ENCODE data around the gene DAG1. TPM values are rescaled to one million over a fixed set of nuclear protein-coding genes. Genes with fewer than 3 reads are reported as not detected.
A peak's percentile ranks its signal among the peaks of the same experiment; 100 is the strongest.

The DAG1 gene
- total RNA-seq, 1 donor from 2014 or later = 88.2 TPM

GRCh38 chr3:49552087-49552486 lies 82.0 kb downstream of the DAG1 start:
- H3K4me1 ChIP-seq = peaks cover 16% of the 10 kb centered on the region
- no peaks in the 10 kb centered on the region for H3K27me3 ChIP-seq
- DNase-seq (no peak), ATAC-seq (no peak)
- H3K27ac ChIP-seq = no peak overlapping the region
- H3K36me3 ChIP-seq = no peaks in the 10 kb centered on the region
- no peaks in the 10 kb centered on the region for H3K9me3 ChIP-seq
- TF ChIP-seq, protein P1, sequence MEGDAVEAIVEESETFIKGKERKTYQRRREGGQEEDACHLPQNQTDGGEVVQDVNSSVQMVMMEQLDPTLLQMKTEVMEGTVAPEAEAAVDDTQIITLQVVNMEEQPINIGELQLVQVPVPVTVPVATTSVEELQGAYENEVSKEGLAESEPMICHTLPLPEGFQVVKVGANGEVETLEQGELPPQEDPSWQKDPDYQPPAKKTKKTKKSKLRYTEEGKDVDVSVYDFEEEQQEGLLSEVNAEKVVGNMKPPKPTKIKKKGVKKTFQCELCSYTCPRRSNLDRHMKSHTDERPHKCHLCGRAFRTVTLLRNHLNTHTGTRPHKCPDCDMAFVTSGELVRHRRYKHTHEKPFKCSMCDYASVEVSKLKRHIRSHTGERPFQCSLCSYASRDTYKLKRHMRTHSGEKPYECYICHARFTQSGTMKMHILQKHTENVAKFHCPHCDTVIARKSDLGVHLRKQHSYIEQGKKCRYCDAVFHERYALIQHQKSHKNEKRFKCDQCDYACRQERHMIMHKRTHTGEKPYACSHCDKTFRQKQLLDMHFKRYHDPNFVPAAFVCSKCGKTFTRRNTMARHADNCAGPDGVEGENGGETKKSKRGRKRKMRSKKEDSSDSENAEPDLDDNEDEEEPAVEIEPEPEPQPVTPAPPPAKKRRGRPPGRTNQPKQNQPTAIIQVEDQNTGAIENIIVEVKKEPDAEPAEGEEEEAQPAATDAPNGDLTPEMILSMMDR (IDR thresholded peaks at IDR 0.05) = no peak
- intact Hi-C loops (cut with DNase I) = loop anchor here (10.0 kb wide), 1 partner anchor 113 kb away; no protein-coding TSS in a partner anchor
- no peak overlapping the region for H3K4me3 ChIP-seq

- DNase-seq (no peak), ATAC-seq (no peak)
- Histone ChIP-seq H3K4me3 (peak overlapping the region; percentile 84), H3K27ac (peak overlapping the region; percentile 34), H3K27me3 (no peaks in the 10 kb centered on the region), H3K9me3 (no peaks in the 10 kb centered on the region), H3K36me3 (no peaks in the 10 kb centered on the region), H3K4me1 (peaks cover 16% of the 10 kb centered on the region)
- intact Hi-C loops (cut with DNase I) = loop anchor here (10.0 kb wide), 1 partner anchor 111 kb away; no protein-coding TSS in a partner anchor
- TF ChIP-seq, protein P1 (IDR thresholded peaks at IDR 0.05) = no peak
Measured at GRCh38 chr3:49553324-49553691, 83.2 kb downstream of the DAG1 start.

DNA sequence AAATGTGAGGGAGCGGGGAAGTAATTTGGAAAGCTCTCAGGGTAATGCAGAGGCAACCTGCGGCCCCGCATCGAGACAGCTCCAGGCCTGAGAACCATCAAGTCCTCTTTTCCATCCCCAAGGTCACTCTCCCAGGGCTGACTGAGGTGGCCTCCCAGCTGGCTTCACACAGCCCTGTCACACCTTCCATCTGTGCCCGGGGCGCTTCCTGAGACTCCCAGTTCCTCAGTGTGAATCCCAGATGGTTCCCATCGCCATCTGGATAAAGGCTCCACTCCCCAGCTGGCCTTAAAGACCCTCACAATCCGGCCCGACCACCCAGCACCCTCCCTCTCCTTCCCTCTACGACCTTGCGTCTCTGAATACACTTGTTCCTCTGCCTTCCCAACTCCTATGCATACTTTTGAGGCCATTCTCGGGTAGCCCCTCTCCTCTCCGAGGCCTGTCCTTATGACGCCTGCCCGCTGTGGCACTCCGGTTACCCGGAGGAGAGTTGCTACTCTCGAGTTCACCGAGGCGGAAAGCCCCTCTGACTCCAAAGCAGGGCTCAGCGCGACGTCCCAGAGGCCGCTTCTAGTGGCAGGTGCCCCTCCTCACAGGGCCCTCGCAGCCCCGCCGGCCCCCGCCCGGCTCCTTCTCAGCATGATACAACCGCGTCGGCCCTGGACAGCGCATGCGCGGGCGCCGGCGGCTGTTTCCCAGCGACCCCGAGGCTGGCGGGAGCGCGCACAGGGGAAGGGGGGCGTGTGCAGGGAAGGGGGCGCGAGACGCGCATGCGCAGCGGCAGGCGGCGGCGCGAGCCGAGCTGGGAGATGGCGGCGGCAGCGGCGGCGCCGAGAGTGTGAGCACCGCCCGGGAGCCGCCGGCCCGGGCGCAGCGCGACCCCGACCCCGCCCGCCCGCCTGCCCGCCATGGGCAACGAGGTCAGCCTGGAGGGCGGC lies 83.9 kb downstream of the DAG1 start, which contains the start of gene BSN:
TSS of gene BSN (plus strand) at position 786 of the 941 bp plus-strand sequence. CDS start at position 912, 126 bp downstream.
- no peaks in the 10 kb centered on the region for H3K9me3 ChIP-seq
- H3K27me3 ChIP-seq = no peaks in the 10 kb centered on the region
- DNase-seq (peak; percentile 94), ATAC-seq (peak; percentile 92)
- peak within 1 kb of the TSS; percentile 34 for H3K27ac ChIP-seq
- peak within 1 kb of the TSS; percentile 84 for H3K4me3 ChIP-seq
- TF ChIP-seq, protein P1 (IDR thresholded peaks at IDR 0.05) = no peak
- H3K36me3 ChIP-seq = no peaks in the 10 kb centered on the region
- intact Hi-C loops (cut with DNase I) = loop anchor here (10.0 kb wide), 1 partner anchor 111 kb away; no protein-coding TSS in a partner anchor
- H3K4me1 ChIP-seq = peaks cover 16% of the 10 kb centered on the region

DNA sequence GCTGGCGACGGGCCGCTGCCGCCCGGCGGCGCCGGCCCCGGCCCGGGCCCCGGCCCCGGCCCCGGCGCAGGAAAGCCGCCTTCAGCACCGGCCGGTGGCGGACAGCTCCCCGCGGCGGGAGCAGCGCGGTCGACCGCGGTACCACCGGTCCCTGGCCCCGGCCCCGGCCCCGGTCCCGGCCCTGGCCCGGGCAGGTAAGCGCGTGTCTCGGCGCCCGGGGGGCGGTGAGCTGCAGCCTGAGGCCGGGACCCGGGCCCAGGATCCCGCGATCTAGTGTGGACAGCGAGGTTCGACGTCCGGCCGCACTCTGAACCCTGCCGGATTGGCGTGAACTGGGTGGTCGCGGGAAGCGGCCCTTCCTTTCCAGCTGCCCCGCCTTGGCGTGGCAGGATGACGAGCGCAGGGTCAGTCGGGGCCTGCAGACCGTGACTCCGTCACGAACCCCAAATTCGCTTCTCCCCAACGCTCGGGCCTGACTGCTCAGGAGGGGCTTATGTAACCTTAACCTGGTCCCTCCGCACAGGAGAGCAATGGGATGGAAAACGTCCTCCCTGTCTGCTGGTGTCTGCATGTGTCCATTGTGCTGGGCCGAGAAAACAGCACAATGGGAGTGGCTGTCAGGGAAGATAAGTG lies 84.7 kb downstream of the DAG1 start:
- Histone ChIP-seq H3K27ac (no peak overlapping the region), H3K4me1 (peaks cover 16% of the 10 kb centered on the region), H3K9me3 (no peaks in the 10 kb centered on the region), H3K36me3 (no peaks in the 10 kb centered on the region), H3K27me3 (no peaks in the 10 kb centered on the region), H3K4me3 (peak overlapping the region; percentile 47)
- ATAC-seq (peak; percentile 86), DNase-seq (peak; percentile 81)
- intact Hi-C loops (cut with DNase I) = loop anchor here (10.0 kb wide), 1 partner anchor 110 kb away; no protein-coding TSS in a partner anchor
- TF ChIP-seq, protein P1 (IDR thresholded peaks at IDR 0.05) = no peak

GRCh38 chr3:49556500-49557275 lies 86.6 kb downstream of the DAG1 start:
- DNase-seq (no peak), ATAC-seq (no peak)
- H3K4me3 ChIP-seq = no peak overlapping the region
- intact Hi-C loops (cut with DNase I) = loop anchor here (10.0 kb wide), 1 partner anchor 108 kb away; no protein-coding TSS in a partner anchor
- H3K27me3 ChIP-seq = no peaks in the 10 kb centered on the region
- H3K4me1 ChIP-seq = peaks cover 16% of the 10 kb centered on the region
- TF ChIP-seq, protein P1 (IDR thresholded peaks at IDR 0.05) = no peak
- H3K9me3 ChIP-seq = no peaks in the 10 kb centered on the region
- H3K27ac ChIP-seq = no peak overlapping the region
- no peaks in the 10 kb centered on the region for H3K36me3 ChIP-seq
